GM12878 (cell line): ENCODE data around the gene PDE10A. TPM values are rescaled to one million over a fixed set of nuclear protein-coding genes. Genes with fewer than 3 reads are reported as not detected.

Source experiments
- ATAC-seq: fragments of 200-7000 bp; cut with Tn5 transposase; 3 replicates; pipeline ENCODE4 v1.9.1; 2020; ENCODE audit warnings: mild to moderate bottlenecking, moderate library complexity
- BruUV-seq: library from RNA; stranded (reverse); fragments of 400-500 nt; replicated peaks from 2 replicates; lab custom pipeline; 2021; lab: Mats Ljungman, UMichigan
- CTCF ChIA-PET: fragments of 300-600 bp; sonication (Branson Sonifier 250); formaldehyde crosslinking; extraction: SDS; loops from one replicate; lab custom pipeline; 2021; ENCODE audit warnings: inconsistent platforms; lab: Yijun Ruan, JAX
- POLR2A ChIA-PET: fragments of 350-600 bp; formaldehyde crosslinking; extraction: SDS; loops from one replicate; lab custom pipeline; 2021; ENCODE audit warnings: inconsistent platforms; lab: Charles Lee
- RAD21 ChIA-PET: fragments of 300-600 bp; sonication (Branson Sonifier 250); formaldehyde crosslinking; loops from one replicate; lab custom pipeline; 2023; ENCODE audit warnings: antibody characterized with exemption; ENCODE audit not compliant: unreplicated experiment; lab: Charles Lee
- SMC1A ChIA-PET: fragments of 300-600 bp; sonication (Branson Sonifier 250); formaldehyde crosslinking; loops from one replicate; lab custom pipeline; 2023; ENCODE audit not compliant: unreplicated experiment, uncharacterized antibody; lab: Charles Lee
- DNase-seq: peaks from one replicate; pipeline ENCODE4 v3.0.0-alpha.2; 2011; ENCODE audit warnings: low read depth, low spot score
- FAIRE-seq: peaks from 3 replicates; lab custom pipeline; 2011; peaks lifted over from hg19 to GRCh38; lab: Jason Lieb, UNC
- H2AFZ ChIP-seq: 2 replicates; pipeline ENCODE4 v1.6.0; 2011; ENCODE audit warnings: low read depth, low read length, control low read depth; ENCODE audit not compliant: control insufficient read depth
- H3K27ac ChIP-seq: 2 replicates; pipeline ENCODE4 v1.5.1; 2011; ENCODE audit warnings: control low read depth; ENCODE audit not compliant: control insufficient read depth, insufficient read depth
- H3K27me3 ChIP-seq, 2 experiments: replicated peaks in 1 of 2; 2 replicates each; pipeline versions ENCODE4 v1.6.0 to v1.6.1; 2011; ENCODE audit warnings: low read length in 1 of 2; ENCODE audit not compliant: control insufficient read depth in 2 of 2, insufficient read depth in 2 of 2
- H3K36me3 ChIP-seq, 2 experiments: 2 replicates each; pipeline ENCODE4 v1.5.1; 2011; ENCODE audit warnings: low read length in 1 of 2; ENCODE audit not compliant: control insufficient read depth in 2 of 2, insufficient read depth in 2 of 2
- H3K4me1 ChIP-seq: 2 replicates; pipeline ENCODE4 v1.6.1; 2011; ENCODE audit warnings: mild to moderate bottlenecking, low read length, moderate library complexity, mixed read lengths; ENCODE audit not compliant: control insufficient read depth, insufficient read depth
- H3K4me2 ChIP-seq: 2 replicates; pipeline ENCODE4 v1.6.0; 2011; ENCODE audit warnings: control low read depth; ENCODE audit not compliant: control insufficient read depth, insufficient read depth
- H3K4me3 ChIP-seq: fragments of 200-600 bp; sonication (generic); 2 replicates; pipeline ENCODE4 v1.5.1; 2016
- H3K79me2 ChIP-seq: 2 replicates; pipeline ENCODE4 v1.6.0; 2011; ENCODE audit warnings: low read length; ENCODE audit not compliant: control insufficient read depth, insufficient read depth
- H3K9ac ChIP-seq: 2 replicates; pipeline ENCODE4 v1.8.0; 2011; ENCODE audit warnings: low read length, control low read depth, mixed read lengths; ENCODE audit not compliant: control insufficient read depth, insufficient read depth
- H3K9me3 ChIP-seq: replicated peaks from 3 replicates; pipeline ENCODE4 v1.5.1; 2011; ENCODE audit warnings: mild to moderate bottlenecking, low read length; ENCODE audit not compliant: control insufficient read depth, insufficient read depth
- H4K20me1 ChIP-seq: 2 replicates; pipeline ENCODE4 v1.6.0; 2011; ENCODE audit not compliant: control insufficient read depth, insufficient read depth
- ATF2 ChIP-seq: IDR thresholded peaks from 2 replicates; pipeline ENCODE4 v1.6.1; 2012; ENCODE audit warnings: low read length, inconsistent platforms
- CBFB ChIP-seq: IDR thresholded peaks from 2 replicates; pipeline ENCODE4 v1.6.1; 2016; ENCODE audit warnings: antibody characterized with exemption, low read depth
- HCFC1 ChIP-seq: fragments of 150-350 bp; IDR thresholded peaks from 2 replicates; pipeline ENCODE4 v1.6.1; 2014; ENCODE audit warnings: low read length
- IKZF2 ChIP-seq, 2 experiments: fragments of 450-650 bp; IDR thresholded peaks; 2 replicates each; pipeline ENCODE4 v1.6.1; 2017; ENCODE audit warnings: mild to moderate bottlenecking in 2 of 2, moderate library complexity in 2 of 2
- NBN ChIP-seq: fragments of 450-650 bp; IDR thresholded peaks from 2 replicates; pipeline ENCODE4 v1.6.1; 2016
- NR2F1 ChIP-seq: fragments of 450-650 bp; conservative IDR thresholded peaks from 2 replicates; pipeline ENCODE4 v1.6.1; 2017; ENCODE audit warnings: mild to moderate bottlenecking
- PAX8 ChIP-seq: fragments of 450-650 bp; IDR thresholded peaks from 2 replicates; pipeline ENCODE4 v1.6.1; 2017; ENCODE audit warnings: mild to moderate bottlenecking, moderate library complexity
- PBX3 ChIP-seq: IDR thresholded peaks from 2 replicates; pipeline ENCODE4 v1.6.1; 2011; ENCODE audit warnings: mild to moderate bottlenecking, low read depth, low read length, moderate library complexity; ENCODE audit not compliant: insufficient replicate concordance
- POLR2AphosphoS5 ChIP-seq: IDR thresholded peaks from 2 replicates; pipeline ENCODE4 v1.6.1; 2011; ENCODE audit warnings: mild to moderate bottlenecking, low read length, inconsistent platforms
- SMARCA5 ChIP-seq: fragments of 450-650 bp; IDR thresholded peaks from 2 replicates; pipeline ENCODE4 v1.6.1; 2017; ENCODE audit warnings: mild to moderate bottlenecking
- SREBF2 ChIP-seq: IDR thresholded peaks from 2 replicates; pipeline ENCODE4 v1.6.1; 2012; ENCODE audit warnings: mild to moderate bottlenecking, low read length
- STAT1 ChIP-seq: fragments of 450-650 bp; conservative IDR thresholded peaks from 2 replicates; pipeline ENCODE4 v1.6.1; 2014; ENCODE audit warnings: antibody characterized with exemption, mild to moderate bottlenecking
- TBL1XR1 ChIP-seq: IDR thresholded peaks from 2 replicates; pipeline ENCODE4 v1.6.1; 2012; ENCODE audit warnings: low read depth, low read length, improper control_type of control experiment
- WGBS: methylation state at CpG from one replicate; pipeline ENCODE4 v1.1.6; 2016; ENCODE audit warnings: low lambda C conversion rate; ENCODE audit not compliant: insufficient replicate concordance, insufficient coverage; ENCODE audit errors: missing lambda C conversion rate; 5-methylcytosine and 5-hydroxymethylcytosine counted together
- in situ Hi-C: fragments of 300-500 bp; cut with MboI; formaldehyde crosslinking; loops from 9 replicates; pipeline ENCODE4 v1.14.3; 2018; ENCODE audit warnings: mixed read lengths
- intact Hi-C: fragments of 100-400 bp; cut with micrococcal nuclease; formaldehyde crosslinking; loops from one replicate; pipeline ENCODE4 v1.14.2; 2022; ENCODE audit not compliant: unreplicated experiment
- polyA plus RNA-seq, 11 experiments: library from polyadenylated mRNA; depleted of rRNA in 4 of 11; unstranded in 6 of 11; stranded (reverse) in 5 of 11; fragments of >200 nt; fragmentation: Nextera tagmentation in 4 of 11; fragmentation: Illumina TruSeq in 1 of 11; extraction: Ambion mirVana in 4 of 11; extraction: Trizol in 1 of 11; gene quantifications; 1 replicate in 1 of 11; 2 replicates in 10 of 11; pipeline versions ENCODE4 v1.2.1 to v1.2.3, GENCODE V29; 2011 to 2016; ENCODE audit warnings: inconsistent platforms in 2 of 11, missing spikeins in 2 of 11, low read depth in 1 of 11
- total RNA-seq, 4 experiments: library from RNA; depleted of rRNA in 3 of 4; stranded (reverse); fragments of >200 nt in 3 of 4; fragmentation: Illumina TruSeq in 1 of 4; extraction: Trizol in 1 of 4; gene quantifications; 2 replicates each; pipeline versions ENCODE4 v1.2.1 to v1.2.3, GENCODE V29; 2013 to 2021
- TF ChIP-seq, protein P1 (sequence below): fragments of 450-650 bp; IDR thresholded peaks from 2 replicates; pipeline ENCODE4 v1.6.1; 2016; ENCODE audit warnings: mild to moderate bottlenecking, moderate library complexity, borderline replicate concordance
- TF ChIP-seq, protein P2 (sequence below): fragments of 450-650 bp; IDR thresholded peaks from 2 replicates; pipeline ENCODE4 v1.6.1; 2016; ENCODE audit warnings: mild to moderate bottlenecking

Gene PDE10A
- total and polyA plus RNA-seq, 10 of the 15 experiments (the other 5 are each of a cell fraction or from before 2014, with no cell fraction given), result under 0.01 to 1.3 (median 0.03) TPM; not detected in 2

GRCh38 chr6:165426892-165427291, 236.1 kb downstream of the PDE10A start:
- ChIA-PET POLR2A (no interaction called here), SMC1A (interaction anchor here (0.7 kb wide), 1 partner anchor 1352 kb away, joined by 3 read pairs; no protein-coding TSS in a partner anchor), RAD21 (no interaction called here), CTCF (interaction anchor here (1.0 to 3.3 kb wide), 3 partner anchors 9 to 13 kb away, joined by 3 to 17 read pairs (median 3); no protein-coding TSS in a partner anchor)
- H3K4me1 ChIP-seq, result no peaks in the 10 kb centered on the region
- 5% methylated on average over 2 of the region's 2 CpGs for WGBS
- H3K9ac ChIP-seq, result no peak overlapping the region
- in situ Hi-C loops (no loop called here), intact Hi-C loops (no loop called here)
- H3K4me3 ChIP-seq, result no peak overlapping the region
- no peak for TF ChIP-seq ATF2
- no peak for TF ChIP-seq STAT1
- no peak for TF ChIP-seq PAX8
- TF ChIP-seq IKZF2 (IDR thresholded peaks at IDR 0.05), result no peak
- no peak for TF ChIP-seq TBL1XR1
- TF ChIP-seq NR2F1, result no peak
- no peak for TF ChIP-seq POLR2AphosphoS5
- TF ChIP-seq HCFC1, result no peak
- no peak for TF ChIP-seq PBX3
- TF ChIP-seq, protein P1, sequence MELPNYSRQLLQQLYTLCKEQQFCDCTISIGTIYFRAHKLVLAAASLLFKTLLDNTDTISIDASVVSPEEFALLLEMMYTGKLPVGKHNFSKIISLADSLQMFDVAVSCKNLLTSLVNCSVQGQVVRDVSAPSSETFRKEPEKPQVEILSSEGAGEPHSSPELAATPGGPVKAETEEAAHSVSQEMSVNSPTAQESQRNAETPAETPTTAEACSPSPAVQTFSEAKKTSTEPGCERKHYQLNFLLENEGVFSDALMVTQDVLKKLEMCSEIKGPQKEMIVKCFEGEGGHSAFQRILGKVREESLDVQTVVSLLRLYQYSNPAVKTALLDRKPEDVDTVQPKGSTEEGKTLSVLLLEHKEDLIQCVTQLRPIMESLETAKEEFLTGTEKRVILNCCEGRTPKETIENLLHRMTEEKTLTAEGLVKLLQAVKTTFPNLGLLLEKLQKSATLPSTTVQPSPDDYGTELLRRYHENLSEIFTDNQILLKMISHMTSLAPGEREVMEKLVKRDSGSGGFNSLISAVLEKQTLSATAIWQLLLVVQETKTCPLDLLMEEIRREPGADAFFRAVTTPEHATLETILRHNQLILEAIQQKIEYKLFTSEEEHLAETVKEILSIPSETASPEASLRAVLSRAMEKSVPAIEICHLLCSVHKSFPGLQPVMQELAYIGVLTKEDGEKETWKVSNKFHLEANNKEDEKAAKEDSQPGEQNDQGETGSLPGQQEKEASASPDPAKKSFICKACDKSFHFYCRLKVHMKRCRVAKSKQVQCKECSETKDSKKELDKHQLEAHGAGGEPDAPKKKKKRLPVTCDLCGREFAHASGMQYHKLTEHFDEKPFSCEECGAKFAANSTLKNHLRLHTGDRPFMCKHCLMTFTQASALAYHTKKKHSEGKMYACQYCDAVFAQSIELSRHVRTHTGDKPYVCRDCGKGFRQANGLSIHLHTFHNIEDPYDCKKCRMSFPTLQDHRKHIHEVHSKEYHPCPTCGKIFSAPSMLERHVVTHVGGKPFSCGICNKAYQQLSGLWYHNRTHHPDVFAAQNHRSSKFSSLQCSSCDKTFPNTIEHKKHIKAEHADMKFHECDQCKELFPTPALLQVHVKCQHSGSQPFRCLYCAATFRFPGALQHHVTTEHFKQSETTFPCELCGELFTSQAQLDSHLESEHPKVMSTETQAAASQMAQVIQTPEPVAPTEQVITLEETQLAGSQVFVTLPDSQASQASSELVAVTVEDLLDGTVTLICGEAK, result no peak
- no peak for TF ChIP-seq CBFB
- no peak for TF ChIP-seq NBN
- no peak for TF ChIP-seq SMARCA5
- TF ChIP-seq, protein P2, sequence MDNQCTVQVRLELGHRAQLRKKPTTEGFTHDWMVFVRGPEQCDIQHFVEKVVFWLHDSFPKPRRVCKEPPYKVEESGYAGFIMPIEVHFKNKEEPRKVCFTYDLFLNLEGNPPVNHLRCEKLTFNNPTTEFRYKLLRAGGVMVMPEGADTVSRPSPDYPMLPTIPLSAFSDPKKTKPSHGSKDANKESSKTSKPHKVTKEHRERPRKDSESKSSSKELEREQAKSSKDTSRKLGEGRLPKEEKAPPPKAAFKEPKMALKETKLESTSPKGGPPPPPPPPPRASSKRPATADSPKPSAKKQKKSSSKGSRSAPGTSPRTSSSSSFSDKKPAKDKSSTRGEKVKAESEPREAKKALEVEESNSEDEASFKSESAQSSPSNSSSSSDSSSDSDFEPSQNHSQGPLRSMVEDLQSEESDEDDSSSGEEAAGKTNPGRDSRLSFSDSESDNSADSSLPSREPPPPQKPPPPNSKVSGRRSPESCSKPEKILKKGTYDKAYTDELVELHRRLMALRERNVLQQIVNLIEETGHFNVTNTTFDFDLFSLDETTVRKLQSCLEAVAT, result no peak
- TF ChIP-seq SREBF2, result no peak
- H3K79me2 ChIP-seq, result no peaks in the 10 kb centered on the region
- no TSS peak for BruUV-seq
- no peak for ATAC-seq
- no peak for FAIRE-seq
- H2AFZ ChIP-seq, result no peak overlapping the region
- no peaks in the 10 kb centered on the region for H3K9me3 ChIP-seq
- H3K27ac ChIP-seq, result no peak overlapping the region
- no peaks in the 10 kb centered on the region for H3K27me3 ChIP-seq
- no peaks in the 10 kb centered on the region for H4K20me1 ChIP-seq
- DNase-seq, result no peak
- H3K36me3 ChIP-seq, result no peaks in the 10 kb centered on the region
- H3K4me2 ChIP-seq, result no peak overlapping the region
